Liver (tissue), 9 donors: ENCODE measurements around the gene UNC5A. TPM values are rescaled to one million over a fixed set of nuclear protein-coding genes. Genes with fewer than 3 reads are reported as not detected.

Source experiments
- DNase-seq: peaks from one replicate; pipeline ENCODE4 v3.0.0-alpha.2; 2017; ENCODE audit warnings: low spot score
- H3K27ac ChIP-seq, 2 donors: one replicate each; pipeline ENCODE4 v1.7.0; 2013; ENCODE audit warnings: inconsistent platforms in 2 of 2, low read length in 2 of 2, control low read depth in 1 of 2, low read depth in 1 of 2, mild to moderate bottlenecking in 1 of 2
- H3K27me3 ChIP-seq, 4 donors: one replicate each; pipeline versions ENCODE4 v1.6.1 to v1.7.0; 2013; ENCODE audit warnings: low read length in 3 of 4, inconsistent platforms in 1 of 4, mild to moderate bottlenecking in 1 of 4, moderate library complexity in 1 of 4; ENCODE audit not compliant: control insufficient read depth in 4 of 4, insufficient read depth in 4 of 4
- H3K36me3 ChIP-seq, 4 donors: one replicate each; pipeline versions ENCODE4 v1.6.1 to v1.7.0; 2013; ENCODE audit warnings: low read length in 3 of 4, mild to moderate bottlenecking in 3 of 4, low read depth in 1 of 4, moderate library complexity in 1 of 4; ENCODE audit not compliant: control insufficient read depth in 4 of 4, insufficient read depth in 3 of 4
- H3K4me1 ChIP-seq, 4 donors: one replicate each; pipeline versions ENCODE4 v1.6.1 to v1.7.0; 2013; ENCODE audit warnings: low read length in 3 of 4, mild to moderate bottlenecking in 3 of 4, moderate library complexity in 1 of 4; ENCODE audit not compliant: control insufficient read depth in 4 of 4, insufficient read depth in 4 of 4
- H3K4me3 ChIP-seq, 3 donors: one replicate each; pipeline versions ENCODE4 v1.6.1 to v1.7.0; 2013; ENCODE audit warnings: low read length in 3 of 3, control low read depth in 1 of 3, low read depth in 1 of 3, mild to moderate bottlenecking in 1 of 3
- H3K9ac ChIP-seq, 2 donors: one replicate each; pipeline ENCODE4 v1.7.0; 2013; ENCODE audit warnings: low read length in 2 of 2, mild to moderate bottlenecking in 2 of 2, moderate library complexity in 2 of 2, control low read depth in 1 of 2, low read depth in 1 of 2
- H3K9me3 ChIP-seq, 4 donors: one replicate each; pipeline versions ENCODE4 v1.6.1 to v1.7.0; 2013; ENCODE audit warnings: low read length in 3 of 4; ENCODE audit not compliant: control insufficient read depth in 4 of 4
- ATF3 ChIP-seq: IDR thresholded peaks from 2 replicates; pipeline ENCODE4 v1.6.1; 2016; ENCODE audit warnings: antibody characterized with exemption
- CTCF ChIP-seq: fragments of 150-350 bp; IDR thresholded peaks from 2 replicates; pipeline ENCODE4 v1.5.1; 2017; ENCODE audit warnings: improper control_type of control experiment, low read depth, low read length; ENCODE audit not compliant: missing input control
- EGR1 ChIP-seq, 2 donors: IDR thresholded peaks; 2 replicates each; pipeline ENCODE4 v1.6.1; 2016 to 2018; ENCODE audit warnings: antibody characterized with exemption in 2 of 2, low read depth in 2 of 2
- FOXA1 ChIP-seq: IDR thresholded peaks from 2 replicates; pipeline ENCODE4 v1.6.1; 2016; ENCODE audit warnings: antibody characterized with exemption
- FOXA2 ChIP-seq: IDR thresholded peaks from 2 replicates; pipeline ENCODE4 v1.6.1; 2016; ENCODE audit warnings: antibody characterized with exemption
- GABPA ChIP-seq, 2 donors: IDR thresholded peaks in 1 of 2; conservative IDR thresholded peaks in 1 of 2; 2 replicates each; pipeline ENCODE4 v1.6.1; 2016; ENCODE audit warnings: antibody characterized with exemption in 2 of 2, mild to moderate bottlenecking in 1 of 2, moderate library complexity in 1 of 2
- HNF4A ChIP-seq, 2 donors: conservative IDR thresholded peaks; 2 replicates each; pipeline ENCODE4 v1.6.1; 2016; ENCODE audit warnings: antibody characterized with exemption in 2 of 2, mild to moderate bottlenecking in 2 of 2
- JUND ChIP-seq, 2 donors: IDR thresholded peaks; 2 replicates each; pipeline ENCODE4 v1.6.1; 2016; ENCODE audit warnings: antibody characterized with exemption in 2 of 2
- MAX ChIP-seq: IDR thresholded peaks from 2 replicates; pipeline ENCODE4 v1.6.1; 2016; ENCODE audit warnings: antibody characterized with exemption
- NR2F2 ChIP-seq: IDR thresholded peaks from 2 replicates; pipeline ENCODE4 v1.6.1; 2016; ENCODE audit warnings: antibody characterized with exemption
- REST ChIP-seq: IDR thresholded peaks from 2 replicates; pipeline ENCODE4 v1.6.1; 2016; ENCODE audit warnings: antibody characterized with exemption, mild to moderate bottlenecking
- RXRA ChIP-seq, 2 donors: IDR thresholded peaks; 2 replicates each; pipeline ENCODE4 v1.6.1; 2017 to 2018; ENCODE audit warnings: antibody characterized with exemption in 2 of 2, mild to moderate bottlenecking in 1 of 2
- SP1 ChIP-seq: IDR thresholded peaks from 2 replicates; pipeline ENCODE4 v1.6.1; 2018; ENCODE audit warnings: antibody characterized with exemption, mild to moderate bottlenecking
- TAF1 ChIP-seq: conservative IDR thresholded peaks from 2 replicates; pipeline ENCODE4 v1.6.1; 2016; ENCODE audit warnings: antibody characterized with exemption, mild to moderate bottlenecking
- YY1 ChIP-seq: IDR thresholded peaks from 2 replicates; pipeline ENCODE4 v1.6.1; 2016; ENCODE audit warnings: antibody characterized with exemption, mild to moderate bottlenecking
- ZBTB33 ChIP-seq: IDR thresholded peaks from 2 replicates; pipeline ENCODE4 v1.6.1; 2016; ENCODE audit warnings: antibody characterized with exemption
- WGBS: extraction: QIAGEN DNeasy Blood & Tissue Kit; methylation state at CpG from one replicate; pipeline ENCODE4 v1.1.7; 2013; 5-methylcytosine and 5-hydroxymethylcytosine counted together
- polyA plus RNA-seq, 2 donors: library from polyadenylated mRNA; stranded (reverse) in 1 of 2; unstranded in 1 of 2; fragments of 200-250 nt in 1 of 2; fragments of >200 nt in 1 of 2; fragmentation: Nextera tagmentation in 1 of 2; extraction: Ambion mirVana in 1 of 2; gene quantifications; one replicate each; pipeline versions ENCODE4 v1.2.1 to v1.2.3, GENCODE V29; 2013 to 2015
- total RNA-seq, 2 donors: library from RNA; depleted of rRNA; stranded (reverse); fragments of >200 nt; gene quantifications; one replicate each; pipeline ENCODE4 v1.2.3, GENCODE V29; 2014
- donor health status: healthy.
- donor health status: healthy.
- donor health status: healthy.
- donor health status: healthy.
- donor health status: healthy.

The UNC5A gene
- total and polyA plus RNA-seq, 4 donors = under 0.01 to 0.07 (median 0.03) TPM; not detected in 1

GRCh38 chr5:176878463-176878862, 68.1 kb downstream of the UNC5A start:
- no peak overlapping the region for H3K4me3 ChIP-seq
- 92% methylated on average over 12 of the region's 12 CpGs for WGBS
- no peaks in the 10 kb centered on the region for H3K36me3 ChIP-seq
- H3K9me3 ChIP-seq = no peaks in the 10 kb centered on the region
- no peak for DNase-seq
- H3K9ac ChIP-seq = no peak overlapping the region
- TF ChIP-seq RXRA (IDR thresholded peaks at IDR 0.05) (no peak), FOXA2 (no peak), ATF3 (no peak), SP1 (no peak), HNF4A (conservative IDR thresholded peaks at IDR 0.05) (no peak), GABPA (IDR thresholded peaks at IDR 0.05 in 1 of 2, conservative IDR thresholded peaks at IDR 0.05 in 1 of 2) (no peak)
- no peaks in the 10 kb centered on the region for H3K4me1 ChIP-seq
- no peaks in the 10 kb centered on the region for H3K27me3 ChIP-seq
- H3K27ac ChIP-seq = no peak overlapping the region

GRCh38 chr5:176878906-176879662, 68.7 kb downstream of the UNC5A start:
- no peak overlapping the region for H3K9ac ChIP-seq
- TF ChIP-seq FOXA1 (no peak), HNF4A (conservative IDR thresholded peaks at IDR 0.05) (no peak), YY1 (no peak), MAX (no peak), ZBTB33 (no peak), GABPA (IDR thresholded peaks at IDR 0.05 in 1 of 2, conservative IDR thresholded peaks at IDR 0.05 in 1 of 2) (no peak), SP1 (no peak), EGR1 (IDR thresholded peaks at IDR 0.05; ENCODE audit: low read depth in 2 of 2) (no peak)
- no peaks in the 10 kb centered on the region for H3K36me3 ChIP-seq
- no peaks in the 10 kb centered on the region for H3K9me3 ChIP-seq
- 88% methylated on average over 23 of the region's 23 CpGs for WGBS
- H3K27ac ChIP-seq = no peak overlapping the region
- H3K4me3 ChIP-seq = no peak overlapping the region
- no peaks in the 10 kb centered on the region for H3K27me3 ChIP-seq
- H3K4me1 ChIP-seq = no peaks in the 10 kb centered on the region
- no peak for DNase-seq

- 83% methylated on average over 23 of the region's 23 CpGs for WGBS
- Histone ChIP-seq H3K4me1 (no peaks in the 10 kb centered on the region), H3K27me3 (no peaks in the 10 kb centered on the region), H3K4me3 (no peak overlapping the region), H3K27ac (no peak overlapping the region), H3K36me3 (no peaks in the 10 kb centered on the region), H3K9me3 (no peaks in the 10 kb centered on the region), H3K9ac (no peak overlapping the region)
- TF ChIP-seq FOXA2 (no peak), MAX (no peak), YY1 (no peak), NR2F2 (no peak), TAF1 (no peak), HNF4A (conservative IDR thresholded peaks at IDR 0.05) (no peak), GABPA (IDR thresholded peaks at IDR 0.05 in 1 of 2, conservative IDR thresholded peaks at IDR 0.05 in 1 of 2) (no peak), JUND (IDR thresholded peaks at IDR 0.05) (no peak), EGR1 (IDR thresholded peaks at IDR 0.05; ENCODE audit: low read depth in 2 of 2) (no peak), FOXA1 (no peak), ATF3 (no peak), RXRA (IDR thresholded peaks at IDR 0.05) (no peak), REST (no peak), CTCF (no peak)
- no peak for DNase-seq
Observed at GRCh38 chr5:176879663-176880361, 69.5 kb downstream of the UNC5A start.
